ENCODE measurements around the gene TBCK.

Gene TBCK

DNA sequence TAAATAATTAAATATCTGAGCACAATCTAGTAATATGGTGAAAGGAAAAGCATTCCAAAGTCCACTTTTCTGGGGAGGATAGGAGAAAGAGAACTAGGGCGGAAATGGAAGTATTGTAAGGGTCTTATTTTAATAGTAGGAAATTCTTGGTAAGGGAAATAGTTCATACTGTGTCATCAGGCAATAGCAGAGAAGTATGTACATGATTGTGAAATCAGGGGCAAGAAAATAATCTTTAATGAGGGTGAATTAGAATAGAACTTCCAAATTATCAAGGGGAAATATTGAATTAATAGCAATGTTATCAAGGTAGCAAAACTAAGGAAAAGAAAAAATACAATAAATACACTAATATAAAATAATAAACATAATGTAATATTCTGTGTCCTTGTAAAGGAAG lies 37.8 kb upstream of the TBCK start:
- TF ChIP-seq CTCF (IDR thresholded peaks at IDR 0.05; ENCODE audit: low read depth, low read length): no peak
- H3K4me3 ChIP-seq (ENCODE audit: low read depth, low read length): no peak overlapping the region
- no peak for DNase-seq (ENCODE audit: low read depth, low spot score)
- in situ Hi-C loops (cut with HindIII; ENCODE audit: low sequenced_read_pairs): no loop called here

DNA sequence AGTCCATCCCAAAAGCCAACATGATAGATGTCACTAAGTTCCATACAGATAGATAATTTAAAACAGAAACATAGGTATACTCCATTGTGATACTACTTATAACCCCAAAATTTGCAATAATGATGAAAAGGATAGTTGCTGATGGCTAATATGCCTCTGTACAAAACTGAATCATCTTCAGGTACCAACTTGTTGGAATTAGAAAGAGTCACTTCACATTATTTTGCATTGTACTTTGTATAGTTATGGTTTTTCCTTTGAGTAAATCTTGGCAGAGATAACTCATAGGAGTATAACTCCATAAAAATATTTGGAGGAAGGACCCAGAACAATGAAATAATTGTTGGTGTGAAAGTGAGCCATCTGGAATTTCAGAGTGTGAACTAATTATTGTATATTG lies 35.0 kb upstream of the TBCK start:
- in situ Hi-C loops (cut with HindIII; ENCODE audit: low sequenced_read_pairs): no loop called here
- DNase-seq (ENCODE audit: low read depth, low spot score): no peak
- TF ChIP-seq CTCF (IDR thresholded peaks at IDR 0.05; ENCODE audit: low read depth, low read length): no peak
- no peak overlapping the region for H3K4me3 ChIP-seq (ENCODE audit: low read depth, low read length)

DNA sequence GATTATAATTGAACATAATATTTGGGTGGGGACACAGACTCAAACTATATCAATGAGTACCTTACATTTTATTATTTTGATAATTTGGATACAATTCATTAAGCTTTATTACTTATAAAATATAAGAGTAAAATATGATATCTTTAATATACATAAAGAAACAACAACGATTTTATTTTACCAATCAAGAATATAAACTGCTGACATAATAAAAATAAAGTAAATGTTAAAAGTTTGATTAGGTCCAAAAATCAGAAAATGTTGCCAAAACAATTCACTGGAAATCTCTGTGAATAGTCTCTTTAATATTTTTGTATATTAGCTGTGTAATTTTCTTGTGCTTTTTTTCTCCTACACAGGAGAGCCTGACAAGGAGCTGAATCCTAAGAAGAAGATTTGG lies 31.2 kb upstream of the TBCK start:
- H3K4me3 ChIP-seq (ENCODE audit: low read depth, low read length): no peak overlapping the region
- DNase-seq (ENCODE audit: low read depth, low spot score): no peak
- in situ Hi-C loops (cut with HindIII; ENCODE audit: low sequenced_read_pairs): no loop called here
- no peak for TF ChIP-seq CTCF (IDR thresholded peaks at IDR 0.05; ENCODE audit: low read depth, low read length)

- DNase-seq (ENCODE audit: low read depth, low spot score): peak; percentile 63
- H3K4me3 ChIP-seq (ENCODE audit: low read depth, low read length): no peak overlapping the region
- in situ Hi-C loops (cut with HindIII; ENCODE audit: low sequenced_read_pairs): no loop called here
- no peak for TF ChIP-seq CTCF (IDR thresholded peaks at IDR 0.05; ENCODE audit: low read depth, low read length)
Measured at GRCh38 chr4:106344647-106344970, 28.6 kb upstream of the TBCK start.

DNA sequence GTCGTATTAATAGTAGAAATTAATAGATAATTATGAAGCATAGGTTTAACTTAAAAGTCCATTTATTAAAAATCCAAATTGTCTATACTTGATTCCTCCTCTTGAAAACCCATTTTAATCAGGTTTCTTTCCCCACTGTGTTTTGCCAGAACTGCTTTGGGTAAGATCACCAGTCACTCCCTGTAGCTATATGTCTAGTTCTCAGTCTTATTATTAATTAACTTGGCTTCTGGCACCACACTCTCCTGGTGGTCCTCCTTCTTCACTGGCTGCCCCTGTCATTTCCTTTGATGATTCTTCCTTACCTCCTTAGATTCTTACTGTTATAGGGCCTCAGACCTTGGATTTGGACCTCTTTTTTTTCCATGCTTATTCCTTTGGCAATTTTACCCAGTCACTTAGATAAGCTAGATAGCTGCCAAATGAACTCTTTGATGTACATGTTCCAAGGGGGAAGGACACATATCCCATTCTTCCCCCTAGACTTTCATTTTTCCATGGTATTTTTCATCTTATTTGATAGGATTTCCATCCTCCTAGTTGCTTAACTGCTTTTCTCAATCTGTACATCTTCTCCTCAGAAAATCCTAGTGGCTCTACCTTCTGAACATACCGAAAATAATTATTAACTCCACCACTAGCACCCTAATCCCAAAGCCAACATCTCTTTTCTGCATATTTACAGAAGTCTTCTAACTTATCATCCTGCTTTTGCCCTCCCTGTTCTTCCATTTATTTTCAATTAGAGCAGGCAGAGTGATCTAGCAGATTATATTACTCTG lies 28.0 kb upstream of the TBCK start:
- in situ Hi-C loops (cut with HindIII; ENCODE audit: low sequenced_read_pairs): no loop called here
- no peak overlapping the region for H3K4me3 ChIP-seq (ENCODE audit: low read depth, low read length)
- no peak for TF ChIP-seq CTCF (IDR thresholded peaks at IDR 0.05; ENCODE audit: low read depth, low read length)
- no peak for DNase-seq (ENCODE audit: low read depth, low spot score)

- no peak for DNase-seq (ENCODE audit: low read depth, low spot score)
- TF ChIP-seq CTCF (IDR thresholded peaks at IDR 0.05; ENCODE audit: low read depth, low read length): no peak
- H3K4me3 ChIP-seq (ENCODE audit: low read depth, low read length): no peak overlapping the region
- in situ Hi-C loops (cut with HindIII; ENCODE audit: low sequenced_read_pairs): no loop called here
Measured at GRCh38 chr4:106340774-106341173, 24.8 kb upstream of the TBCK start.
